NCI-H1092 (cell line): Measurements from ENCODE around the gene PPP1R9A.

Experiments
- DNase-seq: peaks from one replicate; lab custom pipeline; 2025; lab: John Stamatoyannopoulos, UW

The PPP1R9A gene

DNA sequence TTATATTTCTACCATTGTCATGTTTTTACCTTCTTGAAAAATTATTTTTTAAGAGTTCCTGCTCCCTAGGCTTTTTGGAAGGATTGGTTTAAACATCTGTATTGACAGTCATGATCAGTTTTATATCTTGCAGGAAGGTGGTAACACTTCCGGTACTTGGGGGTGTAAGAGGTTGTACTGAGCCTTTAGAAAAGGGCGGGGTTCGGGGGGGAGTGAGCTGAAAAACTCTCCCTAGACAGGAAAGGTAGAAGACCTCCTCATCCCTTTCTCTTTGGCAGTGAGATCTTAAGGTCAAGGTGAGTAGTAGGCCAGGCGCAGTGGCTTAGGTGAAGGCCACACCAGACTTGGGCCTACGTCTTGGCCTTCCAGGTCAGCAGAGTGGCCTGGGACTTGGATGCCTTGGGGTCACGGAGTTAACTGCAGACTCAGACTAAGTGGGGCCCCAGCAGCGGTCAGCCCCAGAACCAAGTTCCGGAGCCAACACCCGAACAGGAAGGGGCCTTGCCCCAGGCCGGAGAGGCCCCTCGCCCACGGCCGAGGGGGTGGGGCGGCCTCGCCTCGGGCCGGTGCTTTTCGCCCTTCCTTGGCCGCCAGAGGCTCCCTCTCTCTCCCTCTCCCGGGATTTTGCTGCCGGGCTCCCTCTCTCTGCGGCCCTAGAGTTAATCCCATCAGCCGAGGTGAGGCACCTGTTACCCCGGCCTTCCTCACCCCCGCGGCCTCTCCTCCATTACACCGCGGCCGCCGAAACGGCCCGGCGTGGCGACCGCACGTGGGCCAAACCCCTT, at the start of gene PPP1R9A:
PPP1R9A (plus strand) TSS at position 569 of the 785 bp plus-strand sequence. CDS start 2,520 bp downstream, outside the sequence.
- peak; percentile 57 for DNase-seq

DNA sequence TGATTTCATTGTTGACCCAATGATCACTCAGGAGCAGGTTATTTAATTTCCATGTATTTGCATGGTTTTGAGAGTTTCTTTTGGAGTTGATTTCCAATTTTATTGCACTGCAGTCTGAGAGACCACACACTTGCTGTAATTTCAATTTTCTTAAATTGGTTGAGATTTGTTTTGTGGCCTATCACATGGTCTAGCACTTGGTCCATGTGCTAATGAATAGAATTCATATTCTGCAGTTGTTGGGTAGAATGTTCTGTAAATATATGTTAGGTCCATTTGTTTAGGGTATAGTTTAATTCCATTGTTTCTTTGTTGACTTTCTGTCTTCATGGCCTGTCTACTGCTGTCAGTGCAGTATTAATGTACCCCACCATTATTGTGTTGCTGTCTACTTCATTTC, 36.3 kb upstream of the PPP1R9A start:
- no peak for DNase-seq

DNA sequence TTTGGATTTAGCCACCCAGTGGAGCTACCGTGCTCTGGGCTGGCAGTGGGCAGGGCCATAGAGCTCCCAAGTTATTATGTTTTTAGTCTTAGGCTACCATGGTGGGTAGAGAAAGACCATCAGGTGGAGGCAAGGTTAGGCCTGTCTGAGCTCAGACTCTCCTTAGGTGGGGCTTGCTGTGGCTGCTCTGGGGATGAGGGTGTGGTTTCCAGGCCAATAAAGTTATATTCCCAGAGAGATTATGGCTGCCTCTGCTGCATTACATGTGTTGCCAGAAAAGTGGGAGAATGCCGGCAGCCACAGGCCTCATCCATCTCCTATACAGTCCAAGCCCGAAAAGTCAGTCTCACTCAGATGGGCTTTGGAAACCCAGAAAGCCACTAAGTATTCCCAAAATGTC, 34.2 kb upstream of the PPP1R9A start:
- no peak for DNase-seq

DNA sequence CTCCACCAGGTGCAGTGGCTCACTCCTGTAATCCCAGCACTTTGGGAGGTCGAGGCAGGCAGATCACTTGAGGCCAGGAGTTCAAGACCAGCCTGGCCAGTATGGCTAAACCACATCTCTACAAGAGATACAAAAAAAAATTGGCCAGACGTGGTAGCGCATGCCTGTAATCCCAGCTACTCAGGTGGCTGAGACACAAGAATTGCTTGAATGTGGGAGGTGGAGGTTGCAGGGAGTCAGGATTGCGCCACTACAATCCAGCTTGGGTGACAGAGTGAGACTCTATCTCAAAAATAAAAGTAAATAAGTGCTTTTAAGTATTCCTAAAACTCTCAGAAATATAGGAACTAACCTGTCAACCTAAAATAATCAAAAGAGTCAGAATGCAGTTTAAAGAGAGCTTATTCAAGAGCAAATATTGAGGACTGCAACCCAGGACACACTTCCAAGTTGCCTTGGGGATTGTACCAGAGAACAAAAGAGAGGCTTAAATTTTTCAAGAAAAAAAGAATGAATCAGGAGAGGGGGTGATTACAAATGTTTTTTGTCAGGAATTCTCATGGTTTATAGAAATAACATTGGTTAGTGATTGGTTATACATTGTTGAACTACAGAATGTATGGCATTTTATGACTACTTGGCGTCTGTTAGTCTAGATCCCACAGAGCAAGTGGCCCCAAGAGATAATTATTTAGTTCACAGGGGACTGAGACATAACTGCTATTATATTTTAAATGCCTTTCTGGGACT, 33.2 kb upstream of the PPP1R9A start:
- DNase-seq: no peak

DNA sequence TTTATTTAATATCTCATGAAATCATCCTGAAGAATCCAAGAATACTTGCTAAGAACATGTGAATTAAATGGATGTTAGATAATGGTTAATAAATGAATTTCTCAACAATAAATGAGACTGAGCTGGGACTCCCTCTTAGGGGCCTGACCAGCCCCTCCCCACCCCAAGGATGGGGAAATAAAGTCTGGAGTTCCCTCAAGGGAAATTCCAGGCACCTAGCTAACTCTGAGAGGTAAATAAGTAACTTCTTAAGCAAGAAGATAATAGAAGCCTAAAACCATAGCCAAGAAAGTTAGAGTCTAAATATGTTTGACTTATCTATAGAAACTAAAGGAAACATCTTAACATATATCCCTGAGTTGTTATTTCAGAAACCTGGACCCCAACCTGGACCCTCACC, 32.2 kb upstream of the PPP1R9A start:
- DNase-seq: no peak

DNA sequence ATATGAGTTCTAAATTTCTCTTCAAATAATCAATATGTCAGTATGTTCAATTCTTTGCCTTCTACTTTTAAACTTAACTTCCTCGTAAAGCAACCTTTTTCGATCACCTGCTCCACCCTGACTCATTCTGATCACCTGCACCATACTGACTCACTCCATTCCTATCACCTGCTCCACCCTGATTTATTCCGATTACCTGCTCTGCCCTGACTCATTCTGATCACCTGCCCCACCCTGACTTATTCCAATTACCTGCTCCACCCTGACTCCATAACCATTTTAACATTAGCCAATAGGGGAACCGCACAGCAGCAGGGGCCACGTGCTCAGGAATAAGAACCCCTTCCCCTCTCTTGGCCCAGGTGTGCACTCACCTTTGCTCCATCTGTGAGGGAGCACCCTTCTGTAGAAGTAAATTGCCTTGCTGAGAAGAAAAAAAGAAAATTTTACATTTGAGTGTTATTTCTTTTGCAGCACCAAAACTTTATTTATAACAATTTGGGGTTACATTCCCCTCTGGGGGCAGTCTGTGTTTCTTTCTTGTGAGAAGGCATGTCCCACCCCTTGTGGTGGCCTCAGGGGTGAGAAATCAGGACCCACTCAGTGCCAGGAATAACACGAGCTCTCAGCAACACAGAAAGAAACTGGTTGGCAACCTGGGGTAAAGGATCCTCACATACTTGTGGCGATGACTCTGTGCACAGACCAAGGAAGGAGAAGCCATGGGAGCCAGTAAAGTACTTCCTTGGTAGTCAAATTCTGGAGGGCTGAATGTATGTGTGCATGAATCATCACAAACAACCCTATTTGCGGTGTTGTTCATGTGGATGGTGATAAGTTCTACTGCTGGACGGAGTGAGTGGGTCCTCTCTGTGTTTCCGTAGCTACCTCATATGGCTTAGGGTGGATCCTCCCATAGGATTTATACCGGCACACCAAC, 29.4 kb upstream of the PPP1R9A start:
- DNase-seq: no peak

DNA sequence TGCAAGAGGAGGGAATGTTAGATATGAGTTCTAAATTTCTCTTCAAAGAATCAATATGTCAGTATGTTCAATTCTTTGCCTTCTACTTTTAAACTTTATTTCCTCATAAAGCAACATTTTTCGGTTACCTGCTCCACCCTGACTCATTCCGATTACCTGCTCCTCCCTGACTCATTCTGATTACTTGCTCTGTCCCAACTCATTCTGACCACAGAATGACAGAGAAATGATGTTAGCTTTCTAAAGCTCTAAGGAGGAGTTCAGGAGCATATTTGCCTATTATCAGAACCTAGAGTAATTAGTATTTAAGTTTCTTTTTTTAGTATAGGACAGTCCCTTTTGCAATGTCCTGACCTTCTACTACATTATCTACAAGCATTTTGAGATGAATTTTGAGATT, 24.5 kb upstream of the PPP1R9A start:
- DNase-seq: no peak

DNA sequence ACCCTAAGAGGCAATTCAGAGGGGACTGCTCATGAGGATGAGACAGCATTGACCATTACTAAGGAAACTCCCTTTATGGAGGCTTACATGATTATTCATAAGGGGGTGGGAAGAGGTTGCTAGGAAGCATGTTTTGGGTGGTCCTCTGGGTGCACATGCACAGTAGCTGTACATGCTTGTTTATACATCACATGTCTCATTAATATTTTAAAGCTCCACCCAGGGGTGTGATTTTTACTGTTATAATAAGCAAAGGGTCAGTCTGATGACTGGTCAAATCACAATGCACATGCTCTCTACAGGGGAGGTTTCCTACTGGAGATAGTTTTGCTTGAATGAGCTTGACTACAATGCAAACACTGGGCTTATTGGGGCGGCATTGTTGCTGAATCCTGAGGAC, 23.8 kb upstream of the PPP1R9A start:
- no peak for DNase-seq

DNA sequence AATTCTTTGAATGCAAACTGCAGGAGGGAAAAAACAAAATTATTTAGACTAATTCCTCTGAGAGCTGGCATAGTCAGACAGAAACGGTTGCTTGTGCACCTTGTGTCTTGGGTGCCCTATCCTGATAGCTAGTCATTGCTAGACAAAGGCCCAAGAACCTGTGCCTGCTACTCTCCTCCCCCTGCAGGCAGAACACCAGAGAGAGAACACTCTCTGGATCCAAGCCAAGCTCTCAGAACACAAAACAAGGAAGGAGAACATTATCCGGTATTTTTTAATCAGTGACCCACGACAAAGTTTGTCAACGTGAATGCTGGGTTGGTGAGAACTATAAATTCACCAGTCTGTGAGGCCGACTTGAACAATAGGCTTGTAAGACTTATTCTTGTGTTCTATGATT, 18.8 kb upstream of the PPP1R9A start:
- no peak for DNase-seq

DNA sequence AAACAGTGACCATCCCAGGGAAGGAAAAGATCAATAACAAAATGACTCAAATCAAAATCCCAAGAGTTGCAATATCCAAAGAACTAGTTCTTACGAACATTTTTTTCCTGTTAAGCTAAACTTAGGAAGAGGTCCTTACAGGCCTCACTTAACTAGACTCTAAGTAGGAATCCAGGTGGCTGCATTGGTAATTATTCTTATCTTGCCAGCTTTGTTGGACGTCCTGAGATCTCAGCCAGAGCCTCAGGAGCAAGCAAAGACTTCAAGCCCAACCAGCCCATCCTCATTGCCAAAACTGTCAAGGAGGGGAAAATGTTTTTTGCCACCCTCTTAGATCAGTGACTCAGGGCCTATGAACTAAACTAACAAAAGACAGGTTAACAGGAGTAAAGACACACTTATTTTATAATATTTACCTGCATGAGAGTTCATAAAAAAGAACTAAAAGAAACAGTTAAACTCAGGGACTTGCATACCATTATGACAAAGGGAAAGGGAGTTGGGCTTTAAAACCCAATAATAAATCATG, 18.3 kb upstream of the PPP1R9A start:
- DNase-seq: no peak

DNA sequence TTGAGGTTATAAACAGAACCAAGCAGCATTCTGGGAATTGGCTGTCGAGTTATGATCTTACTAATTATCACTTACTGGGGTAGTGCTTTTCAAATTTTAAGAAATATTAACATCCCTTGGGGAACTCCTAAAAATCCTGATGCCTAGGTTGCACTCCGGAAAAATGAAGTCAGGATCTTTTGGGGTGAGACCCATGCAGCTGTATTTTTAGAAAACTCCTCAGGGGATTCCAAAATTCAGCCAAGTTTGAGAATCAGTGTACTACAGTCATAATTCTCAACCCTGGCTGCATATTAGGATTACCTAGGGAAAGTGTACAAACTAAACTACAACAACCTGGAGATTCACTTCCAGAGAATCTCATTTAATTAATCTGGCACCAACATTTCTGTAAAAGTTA, 17.2 kb upstream of the PPP1R9A start:
- no peak for DNase-seq

DNA sequence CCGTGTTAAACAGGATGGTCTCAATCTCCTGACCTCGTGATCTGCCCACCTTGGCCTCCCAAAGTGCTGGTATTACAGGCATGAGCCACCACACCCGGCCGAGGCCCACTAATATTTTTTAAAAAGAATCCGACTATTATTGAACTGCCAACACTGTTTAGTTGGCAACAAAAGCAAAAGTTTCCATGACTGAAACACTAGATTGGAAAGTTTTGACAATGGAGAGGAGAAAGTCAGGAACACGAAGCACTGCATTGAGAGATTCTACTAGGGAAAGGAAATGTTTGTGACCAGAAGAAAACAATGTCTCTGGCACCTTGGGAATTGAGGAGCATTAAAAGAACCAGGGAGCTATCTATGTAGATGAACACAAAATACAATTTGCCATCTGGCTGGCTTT, 13.7 kb upstream of the PPP1R9A start:
- no peak for DNase-seq

DNA sequence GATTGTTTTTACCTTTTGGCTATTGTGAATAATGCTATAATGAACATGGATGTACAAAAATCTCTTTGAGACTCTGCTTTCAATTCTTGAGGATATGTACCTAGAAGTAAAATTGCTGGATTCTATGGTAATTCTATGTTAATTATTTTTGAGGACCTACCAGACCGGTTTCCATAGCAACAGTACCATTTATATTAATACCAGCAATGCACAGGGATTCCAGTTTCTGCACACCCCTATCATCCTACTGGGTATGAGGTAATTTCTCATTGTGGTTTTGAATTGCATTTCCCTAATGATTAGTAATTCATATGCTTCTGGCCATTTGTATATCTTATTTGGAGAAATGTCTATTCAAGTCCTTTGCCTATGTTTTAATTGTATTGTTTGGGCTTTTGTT, 9.9 kb upstream of the PPP1R9A start:
- DNase-seq: no peak

DNA sequence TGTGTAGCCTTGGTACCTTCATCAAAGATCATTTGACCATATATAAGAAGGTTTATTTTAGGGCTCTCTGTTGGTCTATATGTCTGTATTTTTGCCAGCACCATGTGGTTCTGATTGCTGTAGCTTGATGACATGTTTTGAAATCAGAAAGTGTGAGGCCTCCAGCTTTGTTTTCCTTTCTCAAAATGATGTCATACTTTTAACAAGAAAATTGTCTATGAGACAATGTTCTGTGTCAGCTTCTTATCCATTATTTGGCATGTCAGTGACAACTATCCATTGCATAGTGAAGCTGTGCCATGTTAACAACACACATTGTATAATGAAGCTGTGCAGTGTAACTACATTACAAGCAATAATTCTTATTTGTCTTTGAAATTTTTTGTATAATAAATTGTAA, 9.1 kb upstream of the PPP1R9A start:
- no peak for DNase-seq

DNA sequence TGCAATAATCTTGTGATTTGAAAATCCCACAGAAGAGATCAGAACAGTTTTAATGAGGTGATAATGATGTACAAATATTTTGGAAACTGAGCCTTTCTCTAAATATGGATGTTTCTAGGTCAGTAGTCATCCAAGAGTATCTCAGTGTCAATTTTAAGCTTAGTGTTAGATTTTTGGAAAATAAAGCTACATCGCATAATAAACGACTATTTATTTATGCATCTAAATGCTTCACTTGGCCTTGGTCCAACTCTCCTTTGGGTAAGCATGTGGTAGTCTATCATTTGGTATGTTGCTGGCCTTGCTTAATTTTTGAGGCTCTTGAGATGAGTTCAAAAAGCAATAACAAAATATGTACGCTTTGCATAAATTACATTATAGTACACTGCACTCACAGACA, 5.4 kb upstream of the PPP1R9A start:
- no peak for DNase-seq

DNA sequence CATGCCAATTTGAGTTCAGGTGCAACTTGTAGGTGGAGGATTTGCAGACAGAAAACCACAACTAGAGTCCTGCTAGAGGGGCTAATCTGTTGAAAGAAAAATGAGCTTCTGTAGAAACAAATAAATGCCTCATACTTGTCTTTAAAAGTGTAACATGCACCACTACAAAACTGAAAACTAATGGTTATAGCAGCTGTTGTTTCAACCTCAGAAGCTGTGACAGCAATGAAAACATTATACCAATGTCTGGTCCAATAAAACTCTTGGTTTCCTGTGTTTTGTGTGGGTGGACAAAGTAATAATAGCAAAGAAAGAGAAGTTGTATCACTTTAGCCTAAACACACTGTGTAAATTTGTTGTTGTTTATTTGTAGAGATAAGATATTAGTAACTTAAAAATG, 3.4 kb upstream of the PPP1R9A start:
- DNase-seq: no peak

DNA sequence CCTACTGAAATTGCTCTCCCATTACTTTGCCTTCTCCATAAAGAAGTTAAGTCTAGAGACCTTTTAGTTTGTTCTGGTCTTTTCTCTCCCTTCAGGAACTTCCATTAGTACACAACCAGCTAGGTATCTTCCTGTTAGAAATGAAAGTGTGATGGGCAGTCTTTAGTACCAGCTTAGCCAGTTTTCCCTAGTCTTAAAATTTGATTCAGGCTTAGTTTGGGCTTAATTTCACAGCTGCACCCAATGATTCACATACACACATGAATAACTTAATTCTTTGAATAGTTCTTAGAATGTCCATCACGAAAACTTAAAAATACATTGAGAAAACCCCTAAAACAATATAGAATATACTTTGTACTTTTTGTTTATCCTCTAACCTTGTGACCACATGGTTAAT, 2.4 kb upstream of the PPP1R9A start:
- no peak for DNase-seq

DNA sequence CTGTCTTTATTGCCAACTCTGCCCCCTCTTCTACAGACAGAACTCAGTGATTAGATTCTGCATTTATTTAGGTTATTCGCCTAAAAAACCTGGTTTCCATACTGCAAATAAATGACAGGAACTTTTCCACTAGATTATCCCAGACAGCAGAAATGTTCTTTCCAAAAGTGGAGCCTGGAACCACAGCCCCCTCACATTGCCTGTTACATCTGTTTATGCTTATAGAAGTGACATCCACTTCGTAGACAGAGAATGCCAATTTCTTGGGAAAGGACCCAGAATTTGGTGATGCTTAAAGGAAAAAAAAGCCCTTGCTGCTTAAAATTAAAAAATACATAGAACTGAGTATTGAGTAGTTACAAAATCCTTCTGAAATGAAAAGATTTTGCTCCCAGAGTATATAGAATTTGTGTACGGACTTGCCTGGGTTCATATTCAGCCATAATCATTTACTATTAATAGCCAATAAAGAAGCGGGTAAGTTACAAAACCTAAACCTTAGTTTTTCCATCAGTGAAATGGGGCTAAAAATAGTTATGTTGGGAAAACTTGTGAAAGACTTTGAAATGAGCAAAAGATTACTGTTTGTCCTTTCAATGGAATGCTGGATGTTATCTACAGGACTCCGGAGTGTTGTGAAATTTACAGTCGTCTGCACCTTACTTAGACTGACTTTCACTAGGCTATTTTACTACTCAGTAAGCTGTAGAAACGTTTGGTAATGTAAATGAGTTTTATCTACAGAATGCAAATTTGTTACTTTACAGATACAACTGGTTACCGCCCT, 1.1 kb upstream of the PPP1R9A start:
- DNase-seq: no peak

DNA sequence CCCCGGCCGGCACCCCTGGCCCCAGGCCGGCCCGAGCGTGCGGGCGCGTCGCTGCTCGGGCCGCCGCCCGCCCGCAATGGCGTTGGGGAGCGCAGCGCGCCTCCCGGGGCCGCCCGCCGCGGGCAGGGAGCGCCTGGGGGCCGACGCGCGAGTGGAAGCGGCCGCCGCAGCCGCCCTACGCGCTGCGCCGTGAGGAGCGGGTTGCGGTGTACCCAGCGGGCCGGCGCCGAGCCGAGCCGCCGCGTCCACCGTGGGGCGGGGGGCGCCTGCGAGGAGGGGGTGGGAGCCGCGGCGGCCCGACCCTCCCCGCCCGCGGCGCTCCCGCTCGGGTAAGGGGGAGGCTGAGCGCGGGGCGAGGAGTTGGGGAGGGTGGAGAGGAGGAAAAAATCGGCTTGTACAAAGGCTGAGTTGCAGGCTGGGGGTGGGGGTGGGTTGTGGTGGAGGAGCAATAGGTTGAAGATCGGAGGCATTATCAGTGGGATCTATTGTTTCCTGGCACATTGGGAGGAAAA, 473 bp downstream of the PPP1R9A start:
- DNase-seq: peak; percentile 48

DNA sequence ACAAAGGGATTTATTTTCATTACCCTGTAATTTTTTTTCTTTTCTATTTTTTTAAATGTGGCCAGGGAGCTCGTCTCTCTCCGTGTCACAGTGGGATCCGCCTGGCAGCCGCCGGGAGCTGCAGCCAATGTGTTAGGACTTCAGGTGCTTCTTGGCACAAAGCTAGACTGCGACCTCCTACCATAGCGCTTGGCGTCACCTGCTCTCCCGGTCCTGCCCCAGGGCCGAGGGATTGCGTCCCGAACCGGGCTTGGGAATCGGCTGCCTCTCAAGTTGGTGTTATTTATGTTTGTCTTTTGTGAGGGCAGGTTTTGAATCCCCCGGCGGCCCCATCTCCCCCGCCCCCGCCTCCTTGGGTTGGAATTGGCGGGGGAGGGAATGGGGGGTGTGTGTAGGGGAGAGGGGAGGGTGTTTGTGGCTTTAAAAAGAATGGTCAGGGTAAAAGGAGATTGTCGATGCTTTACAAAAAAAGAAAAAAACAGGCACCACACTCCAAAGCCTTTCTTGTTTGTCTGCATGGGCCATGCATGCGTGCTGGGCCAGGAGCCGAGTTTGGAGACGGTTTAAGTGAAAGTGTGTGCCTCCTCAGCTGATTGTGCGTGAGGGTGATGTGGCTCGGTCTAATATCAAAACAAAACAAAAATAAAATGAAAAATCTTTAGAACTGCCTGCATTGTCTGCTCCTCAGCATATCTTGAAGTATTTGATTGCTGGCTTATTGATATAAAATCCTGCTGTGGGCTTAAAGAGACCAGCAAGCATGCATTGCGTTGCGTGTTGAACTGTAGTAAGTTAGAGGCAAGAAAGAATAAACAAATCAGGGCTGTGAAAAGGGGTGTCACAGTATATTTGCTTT, 1.2 kb downstream of the PPP1R9A start:
- DNase-seq: peak; percentile 67
